ENCODE data around the gene UBE2R2.

Gene UBE2R2

GRCh38 chr9:33921967-33922895 is 105.3 kb downstream of the UBE2R2 start:
- Histone ChIP-seq H3K4me3 (ENCODE audit: low read length) (no peak overlapping the region), H3K9ac (ENCODE audit: low read depth, low read length) (no peak overlapping the region), H3K27ac (ENCODE audit: low read depth, low read length) (no peak overlapping the region), H3K27me3 (ENCODE audit: insufficient read depth, low read length) (no peaks in the 10 kb centered on the region), H3K9me3 (ENCODE audit: insufficient read depth, low read depth, low read length) (no peaks in the 10 kb centered on the region), H3K36me3 (ENCODE audit: insufficient read depth, low read length) (peaks cover 99% of the 10 kb centered on the region), H3K4me1 (ENCODE audit: insufficient read depth, low read length) (peaks cover 7% of the 10 kb centered on the region; the same call in 1 of the 2 replicates)
- WGBS = 93% methylated on average over 14 of the region's 14 CpGs

- H3K36me3 ChIP-seq (ENCODE audit: insufficient read depth, low read length) = peaks cover 99% of the 10 kb centered on the region
- H3K4me3 ChIP-seq (ENCODE audit: low read length) = no peak overlapping the region
- peaks cover 7% of the 10 kb centered on the region; the same call in 1 of the 2 replicates for H3K4me1 ChIP-seq (ENCODE audit: insufficient read depth, low read length)
- H3K27ac ChIP-seq (ENCODE audit: low read depth, low read length) = no peak overlapping the region
- H3K9ac ChIP-seq (ENCODE audit: low read depth, low read length) = no peak overlapping the region
- H3K9me3 ChIP-seq (ENCODE audit: insufficient read depth, low read depth, low read length) = no peaks in the 10 kb centered on the region
- H3K27me3 ChIP-seq (ENCODE audit: insufficient read depth, low read length) = no peaks in the 10 kb centered on the region
- WGBS = 93% methylated on average over 4 of the region's 4 CpGs
These were observed 106.1 kb downstream of the UBE2R2 start for GRCh38 chr9:33923079-33923478.

GRCh38 chr9:33923998-33924701 is 107.2 kb downstream of the UBE2R2 start:
- H3K4me3 ChIP-seq (ENCODE audit: low read length) = no peak overlapping the region
- H3K9me3 ChIP-seq (ENCODE audit: insufficient read depth, low read depth, low read length) = no peaks in the 10 kb centered on the region
- H3K4me1 ChIP-seq (ENCODE audit: insufficient read depth, low read length) = peaks cover 7% of the 10 kb centered on the region; the same call in 1 of the 2 replicates
- no peak overlapping the region for H3K27ac ChIP-seq (ENCODE audit: low read depth, low read length)
- WGBS = 92% methylated on average over 14 of the region's 14 CpGs
- peaks cover 99% of the 10 kb centered on the region for H3K36me3 ChIP-seq (ENCODE audit: insufficient read depth, low read length)
- H3K9ac ChIP-seq (ENCODE audit: low read depth, low read length) = no peak overlapping the region
- no peaks in the 10 kb centered on the region for H3K27me3 ChIP-seq (ENCODE audit: insufficient read depth, low read length)

GRCh38 chr9:33924978-33925797 is 108.2 kb downstream of the UBE2R2 start:
- 75% methylated on average over 17 of the region's 17 CpGs for WGBS
- Histone ChIP-seq H3K9ac (ENCODE audit: low read depth, low read length) (no peak overlapping the region), H3K9me3 (ENCODE audit: insufficient read depth, low read depth, low read length) (no peaks in the 10 kb centered on the region), H3K27me3 (ENCODE audit: insufficient read depth, low read length) (no peaks in the 10 kb centered on the region), H3K27ac (ENCODE audit: low read depth, low read length) (peak overlapping the region; percentile 47; the same call in 1 of the 2 replicates), H3K4me1 (ENCODE audit: insufficient read depth, low read length) (peaks cover 4% of the 10 kb centered on the region; the same call in 1 of the 2 replicates), H3K4me3 (ENCODE audit: low read length) (no peak overlapping the region), H3K36me3 (ENCODE audit: insufficient read depth, low read length) (peaks cover 96% of the 10 kb centered on the region)

GRCh38 chr9:33926746-33927485 is 110.0 kb downstream of the UBE2R2 start:
- no peaks in the 10 kb centered on the region for H3K27me3 ChIP-seq (ENCODE audit: insufficient read depth, low read length)
- no peak overlapping the region for H3K4me3 ChIP-seq (ENCODE audit: low read length)
- H3K9ac ChIP-seq (ENCODE audit: low read depth, low read length) = no peak overlapping the region
- H3K36me3 ChIP-seq (ENCODE audit: insufficient read depth, low read length) = peaks cover 92% of the 10 kb centered on the region
- H3K4me1 ChIP-seq (ENCODE audit: insufficient read depth, low read length) = no peaks in the 10 kb centered on the region
- H3K9me3 ChIP-seq (ENCODE audit: insufficient read depth, low read depth, low read length) = no peaks in the 10 kb centered on the region
- 94% methylated on average over 17 of the region's 17 CpGs for WGBS
- no peak overlapping the region for H3K27ac ChIP-seq (ENCODE audit: low read depth, low read length)

- Histone ChIP-seq H3K4me3 (ENCODE audit: low read length) (no peak overlapping the region), H3K27me3 (ENCODE audit: insufficient read depth, low read length) (no peaks in the 10 kb centered on the region), H3K9ac (ENCODE audit: low read depth, low read length) (no peak overlapping the region), H3K36me3 (ENCODE audit: insufficient read depth, low read length) (peaks cover 92% of the 10 kb centered on the region), H3K9me3 (ENCODE audit: insufficient read depth, low read depth, low read length) (no peaks in the 10 kb centered on the region), H3K4me1 (ENCODE audit: insufficient read depth, low read length) (no peaks in the 10 kb centered on the region), H3K27ac (ENCODE audit: low read depth, low read length) (no peak overlapping the region)
- WGBS = 96% methylated on average over 15 of the region's 15 CpGs
These were observed 110.7 kb downstream of the UBE2R2 start for GRCh38 chr9:33927694-33928093.

GRCh38 chr9:33931326-33931725 is 114.4 kb downstream of the UBE2R2 start:
- peaks cover 16% of the 10 kb centered on the region; the same call in 1 of the 2 replicates for H3K4me1 ChIP-seq (ENCODE audit: insufficient read depth, low read length)

GRCh38 chr9:33932078-33932807 is 115.3 kb downstream of the UBE2R2 start:
- 93% methylated on average over 20 of the region's 20 CpGs for WGBS
- no peak overlapping the region for H3K9ac ChIP-seq (ENCODE audit: low read depth, low read length)
- no peak overlapping the region for H3K4me3 ChIP-seq (ENCODE audit: low read length)
- H3K9me3 ChIP-seq (ENCODE audit: insufficient read depth, low read depth, low read length) = no peaks in the 10 kb centered on the region
- peaks cover 93% of the 10 kb centered on the region for H3K36me3 ChIP-seq (ENCODE audit: insufficient read depth, low read length)
- H3K4me1 ChIP-seq (ENCODE audit: insufficient read depth, low read length) = peaks cover 16% of the 10 kb centered on the region; the same call in 1 of the 2 replicates
- no peaks in the 10 kb centered on the region for H3K27me3 ChIP-seq (ENCODE audit: insufficient read depth, low read length)
- H3K27ac ChIP-seq (ENCODE audit: low read depth, low read length) = no peak overlapping the region

More at GRCh38 chr9:33931326-33931725, 114.4 kb downstream of the UBE2R2 start:
- H3K4me3 ChIP-seq (ENCODE audit: low read length) = no peak overlapping the region
- H3K27ac ChIP-seq (ENCODE audit: low read depth, low read length) = no peak overlapping the region
- no peaks in the 10 kb centered on the region for H3K9me3 ChIP-seq (ENCODE audit: insufficient read depth, low read depth, low read length)
- no peaks in the 10 kb centered on the region for H3K27me3 ChIP-seq (ENCODE audit: insufficient read depth, low read length)
- 93% methylated on average over 3 of the region's 3 CpGs for WGBS
- no peak overlapping the region for H3K9ac ChIP-seq (ENCODE audit: low read depth, low read length)
- peaks cover 93% of the 10 kb centered on the region for H3K36me3 ChIP-seq (ENCODE audit: insufficient read depth, low read length)

- peaks cover 16% of the 10 kb centered on the region; the same call in 1 of the 2 replicates for H3K4me1 ChIP-seq (ENCODE audit: insufficient read depth, low read length)
- peaks cover 88% of the 10 kb centered on the region for H3K36me3 ChIP-seq (ENCODE audit: insufficient read depth, low read length)
- no peak overlapping the region for H3K4me3 ChIP-seq (ENCODE audit: low read length)
- H3K9me3 ChIP-seq (ENCODE audit: insufficient read depth, low read depth, low read length) = no peaks in the 10 kb centered on the region
- no peak overlapping the region for H3K27ac ChIP-seq (ENCODE audit: low read depth, low read length)
- H3K27me3 ChIP-seq (ENCODE audit: insufficient read depth, low read length) = no peaks in the 10 kb centered on the region
- WGBS = 79% methylated on average over 4 of the region's 5 CpGs
- H3K9ac ChIP-seq (ENCODE audit: low read depth, low read length) = no peak overlapping the region
These were observed 117.4 kb downstream of the UBE2R2 start for GRCh38 chr9:33934188-33934878.
